ENCODE data around the gene LARP1. TPM values are rescaled to one million over a fixed set of nuclear protein-coding genes. Genes with fewer than 3 reads are reported as not detected.

LARP1 gene
- total RNA-seq, 1 donor from 2014 or later: 243 TPM

- TF ChIP-seq EZH2 (IDR thresholded peaks at IDR 0.05; ENCODE audit: insufficient read depth, low read length) (no peak), CTCF (IDR thresholded peaks at IDR 0.05; ENCODE audit: insufficient read depth, low read depth, low read length) (no peak)
- Mint-ChIP-seq H3K4me1 (ENCODE audit: low read depth, unreplicated experiment) (peaks cover 7% of the 10 kb centered on the region), H3K27me3 (ENCODE audit: low read depth, unreplicated experiment) (no peaks in the 10 kb centered on the region), H3K4me3 (ENCODE audit: unreplicated experiment) (peak overlapping the region; percentile 40), H3K27ac (ENCODE audit: unreplicated experiment) (no peak overlapping the region), H3K36me3 (ENCODE audit: low read depth, unreplicated experiment) (peaks cover 11% of the 10 kb centered on the region), H3K9me3 (ENCODE audit: unreplicated experiment) (no peaks in the 10 kb centered on the region)
- no peaks in the 10 kb centered on the region for H3K27me3 ChIP-seq (ENCODE audit: insufficient read depth, low read length)
- DNase-seq (ENCODE audit: low read depth) (peak; percentile 23), FAIRE-seq (no peak)
- no peak overlapping the region for H3K4me3 ChIP-seq (ENCODE audit: insufficient read depth, low read depth, low read length)
- peaks cover 11% of the 10 kb centered on the region for H3K4me1 ChIP-seq (ENCODE audit: insufficient read depth, low read length)
- no peaks in the 10 kb centered on the region for H3K79me2 ChIP-seq (ENCODE audit: insufficient read depth, low read length)
- H3K4me2 ChIP-seq (ENCODE audit: low read length): peak overlapping the region; percentile 27
- H3K27ac ChIP-seq (ENCODE audit: low read depth, low read length): peak overlapping the region; percentile 9
- peaks cover 7% of the 10 kb centered on the region for H4K20me1 ChIP-seq (ENCODE audit: insufficient read depth, low read length)
- H2AFZ ChIP-seq (ENCODE audit: low read depth, low read length): no peak overlapping the region
- no peaks in the 10 kb centered on the region for H3K36me3 ChIP-seq (ENCODE audit: insufficient read depth, low read length)
- no peaks in the 10 kb centered on the region for H3K9me3 ChIP-seq (ENCODE audit: insufficient read depth, low read depth, low read length)
- H3K9ac ChIP-seq (ENCODE audit: low read length): no peak overlapping the region
These were observed 74.5 kb downstream of the LARP1 start for GRCh38 chr5:154829589-154830218.

- H2AFZ ChIP-seq (ENCODE audit: low read depth, low read length): no peak overlapping the region
- H3K79me2 ChIP-seq (ENCODE audit: insufficient read depth, low read length): no peaks in the 10 kb centered on the region
- DNase-seq (ENCODE audit: low read depth) (no peak), FAIRE-seq (no peak)
- Mint-ChIP-seq H3K4me3 (ENCODE audit: unreplicated experiment) (peak overlapping the region; percentile 61), H3K9me3 (ENCODE audit: unreplicated experiment) (no peaks in the 10 kb centered on the region), H3K27ac (ENCODE audit: unreplicated experiment) (no peak overlapping the region), H3K36me3 (ENCODE audit: low read depth, unreplicated experiment) (peaks cover 11% of the 10 kb centered on the region), H3K4me1 (ENCODE audit: low read depth, unreplicated experiment) (peaks cover 12% of the 10 kb centered on the region), H3K27me3 (ENCODE audit: low read depth, unreplicated experiment) (no peaks in the 10 kb centered on the region)
- no peak overlapping the region for H3K9ac ChIP-seq (ENCODE audit: low read length)
- H3K4me1 ChIP-seq (ENCODE audit: insufficient read depth, low read length): peaks cover 16% of the 10 kb centered on the region
- H4K20me1 ChIP-seq (ENCODE audit: insufficient read depth, low read length): peaks cover 7% of the 10 kb centered on the region
- TF ChIP-seq CTCF (IDR thresholded peaks at IDR 0.05; ENCODE audit: insufficient read depth, low read depth, low read length) (no peak), EZH2 (IDR thresholded peaks at IDR 0.05; ENCODE audit: insufficient read depth, low read length) (no peak)
- H3K4me3 ChIP-seq (ENCODE audit: insufficient read depth, low read depth, low read length): no peak overlapping the region
- H3K27me3 ChIP-seq (ENCODE audit: insufficient read depth, low read length): no peaks in the 10 kb centered on the region
- peak overlapping the region; percentile 9 for H3K27ac ChIP-seq (ENCODE audit: low read depth, low read length)
- no peaks in the 10 kb centered on the region for H3K36me3 ChIP-seq (ENCODE audit: insufficient read depth, low read length)
- peak overlapping the region; percentile 27 for H3K4me2 ChIP-seq (ENCODE audit: low read length)
- no peaks in the 10 kb centered on the region for H3K9me3 ChIP-seq (ENCODE audit: insufficient read depth, low read depth, low read length)
These were observed 75.0 kb downstream of the LARP1 start for GRCh38 chr5:154830219-154830595.

GRCh38 chr5:154830596-154830995 lies 75.4 kb downstream of the LARP1 start:
- Histone ChIP-seq H3K4me1 (ENCODE audit: insufficient read depth, low read length) (peaks cover 18% of the 10 kb centered on the region), H3K4me3 (ENCODE audit: insufficient read depth, low read depth, low read length) (no peak overlapping the region), H3K36me3 (ENCODE audit: insufficient read depth, low read length) (no peaks in the 10 kb centered on the region), H3K9me3 (ENCODE audit: insufficient read depth, low read depth, low read length) (no peaks in the 10 kb centered on the region), H3K27ac (ENCODE audit: low read depth, low read length) (no peak overlapping the region), H3K79me2 (ENCODE audit: insufficient read depth, low read length) (no peaks in the 10 kb centered on the region), H3K9ac (ENCODE audit: low read length) (no peak overlapping the region), H3K27me3 (ENCODE audit: insufficient read depth, low read length) (no peaks in the 10 kb centered on the region), H3K4me2 (ENCODE audit: low read length) (no peak overlapping the region), H4K20me1 (ENCODE audit: insufficient read depth, low read length) (peaks cover 7% of the 10 kb centered on the region), H2AFZ (ENCODE audit: low read depth, low read length) (no peak overlapping the region)
- H3K27ac Mint-ChIP-seq (ENCODE audit: unreplicated experiment): no peak overlapping the region
- DNase-seq (ENCODE audit: low read depth) (no peak), FAIRE-seq (no peak)
- no peak overlapping the region for H3K4me3 Mint-ChIP-seq (ENCODE audit: unreplicated experiment)
- TF ChIP-seq EZH2 (IDR thresholded peaks at IDR 0.05; ENCODE audit: insufficient read depth, low read length) (no peak), CTCF (IDR thresholded peaks at IDR 0.05; ENCODE audit: insufficient read depth, low read depth, low read length) (no peak)
- no peaks in the 10 kb centered on the region for H3K27me3 Mint-ChIP-seq (ENCODE audit: low read depth, unreplicated experiment)
- H3K9me3 Mint-ChIP-seq (ENCODE audit: unreplicated experiment): no peaks in the 10 kb centered on the region
- peaks cover 15% of the 10 kb centered on the region for H3K4me1 Mint-ChIP-seq (ENCODE audit: low read depth, unreplicated experiment)
- H3K36me3 Mint-ChIP-seq (ENCODE audit: low read depth, unreplicated experiment): peaks cover 11% of the 10 kb centered on the region

Data from astrocyte (in vitro differentiated cells and primary cell).